ENCODE data around the gene STN1.

GRCh38 chr10:103893817-103894216 is 24.2 kb downstream of the STN1 start:
- TF ChIP-seq TAF1 (IDR thresholded peaks at IDR 0.05; ENCODE audit: low read depth, low read length) (no peak), POLR2AphosphoS5 (IDR thresholded peaks at IDR 0.05; ENCODE audit: low read depth, low read length) (no peak), POU2F2 (IDR thresholded peaks at IDR 0.05; ENCODE audit: low read depth, low read length) (no peak), POLR2A (IDR thresholded peaks at IDR 0.05; ENCODE audit: low read depth, low read length) (no peak)

Measured in GM12891 (cell line).